IPS DF 4.7 (cell line): ENCODE results near the gene VAMP8.
"Not testable (repeated sequence)": the region's sequence is repeated elsewhere in the genome, so short reads cannot be mapped to it uniquely, and the experiment has no call there.

Source experiments
- DNase-seq: peaks from one replicate; pipeline ENCODE4 v3.0.0-alpha.2; 2013; ENCODE audit warnings: low spot score; ENCODE audit errors: extremely low read depth

VAMP8 gene

GRCh38 chr2:85598594-85599340 is 21.4 kb downstream of the VAMP8 start:
- no peak for DNase-seq

GRCh38 chr2:85599468-85600234 is 22.3 kb downstream of the VAMP8 start:
- DNase-seq: no peak

DNA sequence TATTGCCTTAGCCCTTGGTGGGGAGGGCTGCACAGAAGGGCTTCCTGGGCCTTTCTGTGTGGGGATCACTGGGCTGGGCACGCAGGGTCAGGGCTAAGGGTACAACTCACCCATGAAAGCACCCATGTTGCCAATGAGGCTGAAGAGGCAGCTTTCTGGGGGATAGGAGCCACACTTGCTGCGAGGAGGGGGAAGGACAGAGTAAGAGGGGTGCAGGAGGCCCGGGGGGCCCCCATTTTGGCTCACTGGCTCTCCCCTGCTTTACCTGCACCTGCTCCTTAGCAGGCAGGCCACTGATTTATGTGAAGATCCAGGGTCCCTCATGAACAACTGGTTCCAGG is 22.8 kb downstream of the VAMP8 start:
- DNase-seq: no peak

DNA sequence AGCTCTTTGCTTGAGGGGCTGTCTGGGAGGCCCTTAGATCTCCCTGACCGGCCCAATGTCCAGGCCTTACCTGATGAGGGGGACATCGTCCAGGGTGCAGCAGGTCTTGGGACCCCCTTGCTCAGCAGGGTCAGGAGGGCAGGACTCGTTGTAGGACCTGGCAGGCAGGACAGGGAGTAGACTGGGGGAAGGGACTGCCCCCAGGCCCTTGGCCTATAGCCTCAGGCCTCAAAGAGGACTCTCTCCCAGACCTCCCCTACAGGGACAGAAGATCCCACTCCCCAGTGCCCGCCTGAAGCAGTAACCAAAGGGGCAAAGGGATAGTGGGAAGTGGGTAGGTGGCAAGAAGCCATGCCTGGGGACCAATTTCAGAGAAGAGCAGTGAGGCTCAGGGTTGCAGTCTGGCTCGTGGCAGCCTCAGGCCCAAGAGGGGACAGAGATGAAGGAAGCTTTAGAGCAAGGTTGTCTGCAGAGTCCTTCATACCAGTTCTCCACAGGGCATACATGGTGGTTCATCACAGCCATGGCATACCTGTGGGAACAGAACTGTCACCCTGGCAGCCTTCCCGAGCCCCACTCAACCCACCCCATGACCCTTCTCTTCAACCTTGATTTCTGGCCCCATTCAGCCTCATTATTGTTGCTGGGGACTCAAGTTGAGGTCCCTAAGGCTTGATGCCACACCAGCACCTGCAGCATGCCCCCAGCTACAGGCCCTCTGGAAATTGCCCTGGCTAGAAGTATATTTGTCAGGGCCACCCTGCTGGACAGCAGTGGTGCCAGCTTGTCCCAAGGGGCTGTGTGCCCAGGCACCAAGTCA is 23.8 kb downstream of the VAMP8 start:
- no peak for DNase-seq

DNA sequence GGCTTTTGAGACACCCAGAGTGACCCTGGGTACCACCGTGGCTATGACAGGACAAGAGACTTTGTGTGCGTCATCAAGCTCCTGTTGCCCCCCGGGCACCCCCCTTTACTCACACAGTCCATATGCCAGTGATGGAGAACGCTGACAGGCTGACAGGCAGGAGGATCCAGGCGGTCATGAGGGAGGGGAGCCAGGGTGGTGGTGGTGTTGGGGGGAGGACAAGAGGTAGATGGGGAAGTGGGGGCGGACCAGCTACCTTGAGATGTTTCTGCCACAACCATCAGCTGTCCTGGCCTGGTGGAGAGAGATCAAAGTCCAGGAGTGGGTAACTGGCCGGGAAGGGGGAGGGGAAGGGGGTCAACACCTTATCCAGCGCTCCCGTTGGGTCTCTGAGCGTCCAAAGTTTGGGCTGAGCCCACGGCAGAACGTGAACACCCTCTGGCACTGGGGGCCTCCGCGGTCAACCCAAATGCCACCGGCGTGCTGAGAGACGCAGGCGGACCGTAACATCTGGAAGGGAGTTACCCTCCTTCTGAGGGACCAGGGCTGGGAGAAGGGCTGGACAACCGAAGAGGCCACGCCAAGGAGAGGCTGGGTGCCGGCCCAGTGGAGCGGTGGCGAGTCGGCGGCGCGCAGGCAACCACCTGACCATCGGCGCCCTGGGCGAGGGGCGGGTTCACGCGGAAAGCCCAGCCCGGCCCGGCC is 24.5 kb downstream of the VAMP8 start:
- no peak for DNase-seq

DNA sequence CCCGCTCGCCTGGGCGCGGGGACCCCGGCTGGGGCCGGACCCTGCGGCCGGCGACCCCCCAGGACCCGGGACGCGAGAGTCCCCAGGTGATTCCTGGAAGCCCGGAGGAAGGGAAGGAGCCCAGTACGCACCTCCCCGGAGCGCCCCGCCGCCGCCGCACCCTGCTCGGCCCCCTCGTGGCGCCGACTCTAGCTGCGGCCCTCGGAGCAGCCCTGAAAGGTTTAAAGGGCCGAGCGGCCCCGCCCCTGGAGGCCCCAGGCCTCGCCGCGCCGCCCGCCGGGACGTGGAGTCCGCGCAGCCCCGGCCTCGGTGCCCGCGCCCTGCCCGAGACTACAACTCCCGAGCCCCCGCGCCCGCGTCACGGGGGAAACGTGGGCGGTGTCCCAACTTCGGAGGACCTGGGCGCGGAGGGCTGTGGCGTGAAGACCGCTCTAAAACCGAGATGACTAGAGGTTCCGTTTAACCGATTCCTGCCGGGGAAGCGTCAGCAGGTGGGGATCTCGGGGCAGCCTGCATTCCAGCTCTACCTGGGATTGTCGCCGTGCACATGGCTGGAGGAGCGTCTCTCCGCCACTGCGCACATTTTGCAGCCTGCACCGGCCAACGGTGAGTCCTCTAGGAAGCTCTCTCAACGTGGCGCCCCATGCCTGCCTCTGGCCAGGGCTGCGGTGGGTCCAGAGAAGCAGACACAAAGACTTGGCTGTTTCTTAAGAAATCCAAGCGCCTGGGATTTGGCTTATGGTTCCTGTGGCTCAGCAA is 25.3 kb downstream of the VAMP8 start, which contains the start of gene TMEM150A:
Gene TMEM150A, minus strand, starts transcription at position 223 of the 759 bp plus-strand sequence. CDS start 750 bp downstream, outside the sequence.
- DNase-seq: no peak

DNA sequence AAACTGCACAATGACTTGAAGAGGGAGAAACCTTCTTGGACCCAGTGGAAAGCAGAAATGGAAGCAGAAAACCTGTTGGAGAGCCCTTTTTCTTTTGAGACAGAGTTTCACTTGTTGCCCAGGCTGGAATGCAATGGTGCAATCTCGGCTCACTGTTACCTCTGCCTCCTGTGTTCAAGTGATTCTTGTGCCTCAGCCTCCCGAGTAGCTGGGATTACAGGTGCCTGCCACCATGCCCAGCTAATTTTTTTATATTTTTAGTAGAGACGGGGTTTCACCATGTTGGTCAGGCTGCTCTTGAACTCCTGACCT is 26.7 kb downstream of the VAMP8 start:
- not testable (repeated sequence) for DNase-seq

GRCh38 chr2:85604568-85605339 is 27.4 kb downstream of the VAMP8 start:
- no peak for DNase-seq

- DNase-seq: no peak
These were observed 28.2 kb downstream of the VAMP8 start for GRCh38 chr2:85605406-85606115.

DNA sequence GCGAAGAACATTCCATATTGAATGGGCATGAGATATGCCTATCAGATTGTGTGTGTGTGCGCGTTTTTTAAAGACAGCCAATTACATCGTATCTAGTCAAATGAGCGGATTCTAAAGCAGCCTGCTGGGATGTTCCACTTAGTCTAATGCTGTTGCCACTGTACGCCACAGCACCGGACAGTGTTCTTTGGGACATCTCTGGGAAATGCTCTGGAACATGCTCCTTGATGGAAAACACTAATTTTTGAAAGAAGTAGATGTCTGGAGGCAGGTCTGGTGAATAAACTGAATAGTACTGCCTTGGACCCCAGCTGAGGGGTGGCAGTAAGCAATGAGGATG is 28.7 kb downstream of the VAMP8 start:
- DNase-seq: no peak

- DNase-seq: no peak
These were observed 30.2 kb downstream of the VAMP8 start for GRCh38 chr2:85607268-85608215.

DNA sequence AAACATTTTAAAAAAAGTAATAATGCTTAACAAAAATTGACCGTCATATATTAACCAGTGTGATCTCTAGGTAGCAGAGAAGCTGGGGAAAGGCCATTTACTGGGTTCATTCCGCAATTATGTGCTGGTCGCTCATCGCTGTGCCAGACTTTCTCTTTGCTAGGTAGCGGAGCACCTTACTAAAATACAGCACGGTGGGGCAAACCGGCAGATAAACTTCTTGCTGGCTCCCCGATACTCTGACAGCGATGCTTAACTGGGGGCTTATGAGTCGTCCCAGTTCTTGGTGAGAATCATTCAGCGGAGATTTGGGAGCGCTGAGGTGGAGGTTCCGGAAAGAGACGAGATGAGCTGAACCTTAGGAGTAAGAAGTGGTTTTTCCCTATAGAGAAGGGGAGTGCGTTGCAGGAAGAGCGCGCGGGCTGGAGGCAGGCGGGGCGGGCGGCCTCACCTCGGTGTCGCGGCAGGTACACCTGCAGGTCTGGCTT is 33.9 kb downstream of the VAMP8 start:
- no peak for DNase-seq

DNA sequence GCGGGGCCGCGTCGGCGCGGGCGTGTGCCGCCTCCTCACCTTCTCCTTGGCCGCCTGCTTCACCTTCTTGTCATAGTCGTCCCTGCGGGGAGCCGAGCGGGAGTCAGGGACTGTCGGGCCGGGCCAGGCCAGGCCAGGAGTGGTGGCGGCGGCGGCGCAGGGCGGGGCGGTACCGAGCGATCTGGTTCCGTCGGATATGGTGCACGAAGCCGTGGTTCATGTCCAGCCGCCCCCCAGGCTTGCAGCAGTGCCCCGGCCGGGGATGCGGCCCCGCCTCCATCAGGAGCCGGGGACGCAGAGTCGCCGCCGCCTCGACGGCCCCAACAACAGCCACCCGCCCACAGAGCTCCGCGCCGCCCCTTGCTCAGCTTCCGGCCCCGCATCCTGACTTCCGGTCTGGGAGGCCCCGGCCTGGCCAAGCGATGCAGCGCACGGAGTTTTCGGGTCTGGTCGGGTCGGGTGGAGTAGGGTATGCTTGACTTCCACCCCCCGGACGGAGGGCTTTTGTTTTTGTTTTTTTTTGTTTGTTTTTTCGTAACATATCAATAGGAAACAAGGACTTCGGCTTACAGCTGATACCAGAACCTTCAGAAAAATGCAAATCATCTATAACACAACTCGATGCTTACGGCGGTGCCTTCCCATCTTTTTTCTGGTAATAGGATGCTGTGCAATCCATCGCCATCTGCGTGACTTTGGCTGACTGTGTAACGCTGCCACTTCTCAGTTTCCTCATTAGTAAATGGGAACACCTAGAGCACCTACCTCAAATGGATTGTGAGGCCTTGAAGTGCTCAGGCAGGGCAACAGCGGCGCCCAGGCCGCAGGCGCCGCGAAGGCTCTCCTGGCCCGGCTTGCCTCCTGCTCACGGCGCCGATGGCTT is 34.6 kb downstream of the VAMP8 start, which contains the start of gene C2orf68:
Gene C2orf68, minus strand, starts transcription at position 362 of the 883 bp plus-strand sequence. Its CDS starts 82 bp downstream, at position 280.
- no peak for DNase-seq

GRCh38 chr2:85613717-85614515 is 36.5 kb downstream of the VAMP8 start:
- DNase-seq: no peak

DNA sequence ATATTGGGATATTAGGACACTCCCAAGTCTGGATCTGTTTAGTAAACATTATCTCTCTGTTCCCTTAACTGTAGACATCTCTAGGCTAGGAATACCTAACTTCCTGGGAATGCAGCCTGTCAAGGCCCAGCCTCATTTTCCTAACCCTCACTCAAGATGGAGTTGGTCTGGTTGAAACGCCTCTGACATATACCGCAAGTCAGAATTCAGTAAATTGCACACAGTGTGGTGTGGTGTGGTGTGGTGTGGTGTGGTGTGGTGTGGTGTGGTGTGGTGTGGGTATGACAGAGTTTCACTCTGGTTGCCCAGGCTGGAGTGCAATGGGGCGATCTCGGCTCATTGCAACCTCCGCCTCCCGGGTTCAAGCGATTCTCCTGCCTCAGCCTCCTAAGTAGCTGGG is 37.4 kb downstream of the VAMP8 start:
- DNase-seq: not testable (repeated sequence)

- no peak for DNase-seq
These were observed 38.0 kb downstream of the VAMP8 start for GRCh38 chr2:85615413-85615728.
